GM21576 (cell line): ENCODE data around the gene CPS1.

ENCODE experiments used
- ATAC-seq: cut with Tn5 transposase; IDR thresholded peaks from one replicate; pipeline ENCODE4 v1.9.1; 2021; ENCODE audit warnings: mild to moderate bottlenecking, moderate library complexity; ENCODE audit not compliant: unreplicated experiment

Gene CPS1

GRCh38 chr2:210546424-210547208 lies 9.8 kb upstream of the CPS1 start:
- ATAC-seq, result no peak

GRCh38 chr2:210548031-210548430 lies 8.4 kb upstream of the CPS1 start:
- no peak for ATAC-seq

GRCh38 chr2:210548878-210549384 lies 7.5 kb upstream of the CPS1 start:
- ATAC-seq, result no peak

GRCh38 chr2:210551001-210551400 lies 5.4 kb upstream of the CPS1 start:
- no peak for ATAC-seq

- no peak for ATAC-seq
Observed at GRCh38 chr2:210553373-210553772, 3.0 kb upstream of the CPS1 start.

- no peak for ATAC-seq
Observed at GRCh38 chr2:210555555-210555954, 844 bp upstream of the CPS1 start.

GRCh38 chr2:210557721-210558120 lies 1.3 kb downstream of the CPS1 start:
- no peak for ATAC-seq

GRCh38 chr2:210558708-210559107 lies 2.3 kb downstream of the CPS1 start:
- no peak for ATAC-seq

GRCh38 chr2:210559182-210559581 lies 2.8 kb downstream of the CPS1 start:
- no peak for ATAC-seq

GRCh38 chr2:210561475-210561874 lies 5.1 kb downstream of the CPS1 start:
- no peak for ATAC-seq

- no peak for ATAC-seq
Observed at GRCh38 chr2:210562091-210562490, 5.7 kb downstream of the CPS1 start.

- no peak for ATAC-seq
Observed at GRCh38 chr2:210562502-210563080, 6.2 kb downstream of the CPS1 start.

GRCh38 chr2:210567279-210567678 lies 10.9 kb downstream of the CPS1 start:
- ATAC-seq, result no peak

- ATAC-seq, result no peak
Observed at GRCh38 chr2:210568108-210568507, 11.7 kb downstream of the CPS1 start.

- peak; percentile 95 for ATAC-seq
Observed at GRCh38 chr2:210577263-210578071, 21.1 kb downstream of the CPS1 start.

- no peak for ATAC-seq
Observed at GRCh38 chr2:210584834-210585233, 28.4 kb downstream of the CPS1 start.

GRCh38 chr2:210586381-210586780 lies 30.0 kb downstream of the CPS1 start:
- no peak for ATAC-seq

- ATAC-seq, result no peak
Observed at GRCh38 chr2:210591663-210592062, 35.3 kb downstream of the CPS1 start.

- ATAC-seq, result no peak
Observed at GRCh38 chr2:210592726-210593125, 36.3 kb downstream of the CPS1 start.

GRCh38 chr2:210593166-210593565 lies 36.8 kb downstream of the CPS1 start:
- no peak for ATAC-seq

- ATAC-seq, result no peak
Observed at GRCh38 chr2:210598219-210598618, 41.8 kb downstream of the CPS1 start.

GRCh38 chr2:210599476-210599875 lies 43.1 kb downstream of the CPS1 start:
- no peak for ATAC-seq
